HFFc6 (cell line): ENCODE results near the gene CTNNA1. TPM values are rescaled to one million over a fixed set of nuclear protein-coding genes. Genes with fewer than 3 reads are reported as not detected.

Experiments
- DNase-seq: peaks from one replicate; pipeline ENCODE4 v3.0.0-alpha.2; 2018
- H3K27ac Mint-ChIP-seq: 2 replicates; pipeline ENCODE4 v1.8.0; 2020; ENCODE audit warnings: mild to moderate bottlenecking, mixed read lengths
- H3K27me3 Mint-ChIP-seq: 2 replicates; pipeline ENCODE4 v1.8.0; 2021; ENCODE audit warnings: mild to moderate bottlenecking, moderate library complexity, mixed read lengths; ENCODE audit not compliant: insufficient read depth
- H3K36me3 Mint-ChIP-seq: 2 replicates; pipeline ENCODE4 v1.8.0; 2021; ENCODE audit warnings: low read depth, mixed read lengths
- H3K4me1 Mint-ChIP-seq: 2 replicates; pipeline ENCODE4 v1.8.0; 2020; ENCODE audit warnings: low read depth, mixed read lengths
- H3K4me3 Mint-ChIP-seq: 2 replicates; pipeline ENCODE4 v1.8.0; 2020; ENCODE audit warnings: mild to moderate bottlenecking, moderate library complexity, mixed read lengths
- H3K9me3 Mint-ChIP-seq: 2 replicates; pipeline ENCODE4 v1.8.0; 2020; ENCODE audit warnings: mild to moderate bottlenecking, mixed read lengths
- total RNA-seq, 6 experiments: library from RNA; stranded (reverse); fragmentation: NEBNext Ultra II Directional; extraction: Animal tissue kit (Norgen Biotek cat#: 25700); gene quantifications; 2 replicates in 1 of 6; 3 replicates in 5 of 6; pipeline ENCODE4 v1.2.3, GENCODE V29; 2021
- TF ChIP-seq, protein P1 (sequence below): fragments of 200-600 bp; sonication (generic); IDR thresholded peaks from 2 replicates; pipeline ENCODE4 v1.5.0; 2021; ENCODE audit warnings: antibody characterized with exemption, mild to moderate bottlenecking

The CTNNA1 gene
- total RNA-seq, 6 experiments from 2014 or later = 282 to 342 (median 292) TPM

DNA sequence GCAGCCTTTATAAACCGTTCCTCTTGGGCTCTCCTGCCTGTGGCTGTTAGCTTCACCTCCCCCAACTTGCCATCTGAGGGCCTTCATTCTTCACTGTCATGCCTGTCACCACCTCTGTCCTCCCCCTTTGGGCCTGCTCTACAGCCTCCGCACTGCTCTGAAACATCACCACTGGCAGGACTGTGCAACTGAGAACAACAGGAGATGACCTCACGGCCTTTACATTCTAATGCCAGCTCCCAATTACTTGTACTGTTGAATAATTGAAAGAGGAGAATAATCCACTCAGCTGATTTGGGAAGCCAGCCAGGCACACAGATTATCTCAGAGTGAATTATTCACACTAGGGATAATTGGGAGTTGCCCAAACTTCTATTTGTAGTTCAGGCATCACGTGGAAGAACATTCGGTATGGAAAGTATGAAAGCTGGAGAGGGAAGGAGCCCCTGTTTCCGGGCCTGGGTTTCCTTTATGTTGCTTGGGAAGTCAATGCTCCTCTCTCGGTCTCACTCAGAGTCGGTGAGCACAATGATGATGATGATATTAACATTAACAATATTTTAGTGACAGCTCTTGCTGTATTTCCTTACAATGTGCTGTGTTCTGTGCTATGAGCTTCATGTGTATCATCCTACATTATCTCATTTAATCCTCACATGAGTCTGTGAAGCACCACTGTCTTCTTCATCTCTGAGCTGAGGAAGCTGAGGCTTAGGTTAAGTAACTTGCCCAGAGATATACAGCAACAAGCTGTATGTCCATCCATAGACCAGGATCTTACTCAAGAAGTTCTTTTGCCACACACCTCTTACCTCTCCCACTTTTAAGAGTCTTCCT is 221.2 kb downstream of the CTNNA1 start:
- H3K9me3 Mint-ChIP-seq = no peaks in the 10 kb centered on the region
- no peaks in the 10 kb centered on the region; the same call in 1 of the 2 replicates for H3K36me3 Mint-ChIP-seq
- no peaks in the 10 kb centered on the region; the same call in 1 of the 2 replicates for H3K27me3 Mint-ChIP-seq
- H3K4me3 Mint-ChIP-seq = no peak overlapping the region
- TF ChIP-seq, protein P1, sequence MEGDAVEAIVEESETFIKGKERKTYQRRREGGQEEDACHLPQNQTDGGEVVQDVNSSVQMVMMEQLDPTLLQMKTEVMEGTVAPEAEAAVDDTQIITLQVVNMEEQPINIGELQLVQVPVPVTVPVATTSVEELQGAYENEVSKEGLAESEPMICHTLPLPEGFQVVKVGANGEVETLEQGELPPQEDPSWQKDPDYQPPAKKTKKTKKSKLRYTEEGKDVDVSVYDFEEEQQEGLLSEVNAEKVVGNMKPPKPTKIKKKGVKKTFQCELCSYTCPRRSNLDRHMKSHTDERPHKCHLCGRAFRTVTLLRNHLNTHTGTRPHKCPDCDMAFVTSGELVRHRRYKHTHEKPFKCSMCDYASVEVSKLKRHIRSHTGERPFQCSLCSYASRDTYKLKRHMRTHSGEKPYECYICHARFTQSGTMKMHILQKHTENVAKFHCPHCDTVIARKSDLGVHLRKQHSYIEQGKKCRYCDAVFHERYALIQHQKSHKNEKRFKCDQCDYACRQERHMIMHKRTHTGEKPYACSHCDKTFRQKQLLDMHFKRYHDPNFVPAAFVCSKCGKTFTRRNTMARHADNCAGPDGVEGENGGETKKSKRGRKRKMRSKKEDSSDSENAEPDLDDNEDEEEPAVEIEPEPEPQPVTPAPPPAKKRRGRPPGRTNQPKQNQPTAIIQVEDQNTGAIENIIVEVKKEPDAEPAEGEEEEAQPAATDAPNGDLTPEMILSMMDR = no peak
- DNase-seq = no peak
- H3K27ac Mint-ChIP-seq = peak overlapping the region; percentile 77
- peaks cover 45% of the 10 kb centered on the region for H3K4me1 Mint-ChIP-seq

DNA sequence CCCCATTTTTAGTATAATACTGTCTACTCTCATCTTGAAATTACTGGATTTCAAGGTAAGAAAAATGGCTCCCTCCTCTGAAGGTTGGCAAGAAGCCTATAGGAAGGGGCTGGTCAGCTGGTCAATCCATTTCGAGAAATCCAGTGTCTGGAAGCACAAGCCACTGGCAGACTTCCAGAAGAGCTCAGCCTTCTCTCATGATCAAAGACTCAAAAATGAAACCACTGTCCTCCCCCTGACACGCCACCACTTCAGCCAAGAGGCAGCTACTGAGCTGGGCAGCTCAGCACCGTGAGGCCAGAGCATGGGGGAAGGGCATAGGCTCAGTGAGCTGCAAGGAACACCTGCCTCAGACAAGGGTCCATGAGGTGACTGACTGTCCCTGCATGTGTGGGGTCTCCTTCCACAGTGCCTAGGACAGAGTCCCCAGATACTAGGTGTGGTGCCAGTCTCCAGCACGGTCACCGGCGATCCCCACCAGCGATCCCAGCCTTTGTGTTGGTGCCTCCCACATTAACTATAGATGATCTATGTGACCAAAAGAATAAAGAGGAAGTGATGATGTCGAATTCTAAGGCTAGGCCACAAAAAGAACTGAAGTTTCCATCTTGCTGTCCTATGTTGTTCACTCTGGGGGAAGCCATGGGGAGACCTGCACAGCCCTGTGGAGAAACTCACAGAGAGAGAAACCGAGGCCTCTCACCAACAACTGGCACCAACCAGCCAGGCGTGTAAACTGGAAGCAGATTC is 222.0 kb downstream of the CTNNA1 start:
- H3K4me1 Mint-ChIP-seq = peaks cover 53% of the 10 kb centered on the region
- H3K9me3 Mint-ChIP-seq = no peaks in the 10 kb centered on the region
- peak overlapping the region; percentile 31; the same call in 1 of the 2 replicates for H3K4me3 Mint-ChIP-seq
- peak; percentile 68 for DNase-seq
- H3K36me3 Mint-ChIP-seq = no peaks in the 10 kb centered on the region; the same call in 1 of the 2 replicates
- H3K27ac Mint-ChIP-seq = peak overlapping the region; percentile 77
- TF ChIP-seq, protein P1 = no peak
- H3K27me3 Mint-ChIP-seq = no peaks in the 10 kb centered on the region; the same call in 1 of the 2 replicates

DNA sequence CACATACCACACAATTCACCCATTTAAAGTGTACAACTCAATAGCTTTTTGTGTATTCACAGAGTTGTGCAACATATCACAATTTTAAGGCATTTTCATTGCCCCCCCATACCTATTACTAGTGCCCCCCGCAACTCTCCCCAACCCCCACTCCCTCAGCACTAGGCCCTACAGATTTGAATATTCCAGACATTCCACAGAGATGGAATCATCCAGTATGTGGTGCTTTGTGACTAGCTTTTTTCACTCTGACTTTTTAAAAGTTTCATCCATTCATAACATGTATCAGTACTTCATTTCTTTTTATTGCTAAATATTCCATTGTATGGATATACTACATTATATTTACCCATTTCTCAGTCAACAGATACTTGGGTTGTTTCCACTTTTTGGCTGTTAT is 224.9 kb downstream of the CTNNA1 start:
- Mint-ChIP-seq H3K4me3 (no peak overlapping the region; the same call in 1 of the 2 replicates), H3K9me3 (no peaks in the 10 kb centered on the region), H3K4me1 (peaks cover 74% of the 10 kb centered on the region), H3K27me3 (no peaks in the 10 kb centered on the region; the same call in 1 of the 2 replicates), H3K27ac (peak overlapping the region; percentile 16; the same call in 1 of the 2 replicates), H3K36me3 (no peaks in the 10 kb centered on the region; the same call in 1 of the 2 replicates)
- TF ChIP-seq, protein P1 = no peak
- no peak for DNase-seq

DNA sequence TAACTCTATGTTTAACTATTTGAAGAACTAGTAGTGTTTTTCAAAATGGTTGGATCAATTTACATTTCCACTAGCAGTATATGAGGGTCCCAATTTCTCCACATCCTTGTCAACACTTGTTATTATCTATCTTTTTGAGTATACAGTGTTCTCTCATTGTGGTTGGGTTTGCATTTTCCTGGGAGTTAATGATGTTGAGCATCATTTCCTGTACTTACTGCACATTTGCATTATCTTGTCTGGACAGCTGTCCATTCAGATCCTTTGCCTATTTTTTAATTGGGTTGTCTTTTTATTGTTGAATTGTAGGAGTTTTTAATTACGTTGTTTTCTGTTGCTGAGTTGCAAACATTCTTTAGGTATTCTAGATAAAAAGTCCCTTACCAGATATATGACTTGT is 225.4 kb downstream of the CTNNA1 start:
- peak overlapping the region; percentile 9; the same call in 1 of the 2 replicates for H3K4me3 Mint-ChIP-seq
- TF ChIP-seq, protein P1 = no peak
- peak overlapping the region; percentile 16; the same call in 1 of the 2 replicates for H3K27ac Mint-ChIP-seq
- H3K4me1 Mint-ChIP-seq = peaks cover 74% of the 10 kb centered on the region
- H3K36me3 Mint-ChIP-seq = no peaks in the 10 kb centered on the region; the same call in 1 of the 2 replicates
- no peaks in the 10 kb centered on the region; the same call in 1 of the 2 replicates for H3K27me3 Mint-ChIP-seq
- DNase-seq = no peak
- no peaks in the 10 kb centered on the region for H3K9me3 Mint-ChIP-seq

DNA sequence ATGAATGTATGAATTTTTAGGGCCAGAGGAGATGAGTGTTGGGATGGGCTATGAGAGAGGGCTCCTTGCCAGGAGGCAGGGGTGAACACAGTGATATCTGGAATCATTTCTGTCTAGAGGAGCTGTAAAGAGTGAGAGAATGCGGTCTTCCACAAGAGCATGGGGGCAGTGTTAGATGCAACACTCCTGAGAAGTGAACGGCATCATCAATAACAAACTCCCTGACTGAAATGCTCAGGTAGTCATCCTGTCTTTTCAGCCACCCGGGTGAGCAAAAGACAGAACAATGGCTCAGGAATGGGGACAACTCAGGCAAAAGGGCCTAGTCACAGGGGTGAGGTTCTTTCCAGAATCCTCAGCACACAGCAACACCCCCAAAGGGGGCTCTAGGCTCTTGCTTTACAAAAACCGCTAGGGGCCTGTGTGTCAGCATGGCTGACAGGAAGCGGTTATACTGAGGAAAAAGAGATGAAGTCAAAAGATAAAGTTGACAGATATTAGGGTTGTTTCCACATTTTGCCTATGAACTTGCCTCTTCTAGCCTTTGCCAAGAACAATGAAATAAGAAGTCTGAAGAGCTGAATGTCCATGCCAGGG is 226.6 kb downstream of the CTNNA1 start:
- Mint-ChIP-seq H3K4me1 (peaks cover 64% of the 10 kb centered on the region), H3K4me3 (no peak overlapping the region), H3K27me3 (no peaks in the 10 kb centered on the region; the same call in 1 of the 2 replicates), H3K36me3 (no peaks in the 10 kb centered on the region; the same call in 1 of the 2 replicates), H3K27ac (no peak overlapping the region), H3K9me3 (no peaks in the 10 kb centered on the region)
- no peak for DNase-seq
- TF ChIP-seq, protein P1 = no peak
